ENCODE data around the gene KANK4. TPM values are rescaled to one million over a fixed set of nuclear protein-coding genes. Genes with fewer than 3 reads are reported as not detected.
A peak's percentile ranks its signal among the peaks of the same experiment; 100 is the strongest.

The KANK4 gene
- total RNA-seq, 2 experiments from 2014 or later: not detected

- Mint-ChIP-seq H3K9me3 (no peaks in the 10 kb centered on the region), H3K27ac (no peak overlapping the region), H3K36me3 (ENCODE audit: low read depth) (no peaks in the 10 kb centered on the region), H3K27me3 (no peaks in the 10 kb centered on the region), H3K4me1 (ENCODE audit: low read depth) (no peaks in the 10 kb centered on the region), H3K4me3 (no peak overlapping the region)
- TF ChIP-seq CTCF (IDR thresholded peaks at IDR 0.05): no peak
- intact Hi-C loops (cut with micrococcal nuclease): no loop called here
- ChIA-PET POLR2A (no interaction called here), CTCF (no interaction called here)
- DNase-seq: no peak
- ATAC-seq: no peak
These were observed 17.4 kb downstream of the KANK4 start for GRCh38 chr1:62301726-62302390.

GRCh38 chr1:62299426-62300200, 19.6 kb downstream of the KANK4 start:
- DNase-seq (no peak), ATAC-seq (no peak)
- Mint-ChIP-seq H3K4me1 (ENCODE audit: low read depth) (peaks cover 11% of the 10 kb centered on the region), H3K27me3 (no peaks in the 10 kb centered on the region), H3K4me3 (no peak overlapping the region), H3K27ac (no peak overlapping the region), H3K36me3 (ENCODE audit: low read depth) (no peaks in the 10 kb centered on the region), H3K9me3 (no peaks in the 10 kb centered on the region)
- intact Hi-C loops (cut with micrococcal nuclease): no loop called here
- CTCF ChIA-PET: interaction anchor here (0.6 kb wide), 1 partner anchor 44 kb away, joined by 3 read pairs; no protein-coding TSS in a partner anchor
- no peak for TF ChIP-seq CTCF (IDR thresholded peaks at IDR 0.05)
- POLR2A ChIA-PET: interaction anchor here (0.6 kb wide), 1 partner anchor 189 kb away, joined by 4 read pairs; no protein-coding TSS in a partner anchor

- intact Hi-C loops (cut with micrococcal nuclease): no loop called here
- CTCF ChIA-PET: no interaction called here
- no peak for TF ChIP-seq CTCF (IDR thresholded peaks at IDR 0.05)
- H3K36me3 Mint-ChIP-seq (ENCODE audit: low read depth): no peaks in the 10 kb centered on the region
- H3K27ac Mint-ChIP-seq: peak overlapping the region; percentile 58
- no peak for DNase-seq
- peaks cover 11% of the 10 kb centered on the region for H3K4me1 Mint-ChIP-seq (ENCODE audit: low read depth)
- H3K9me3 Mint-ChIP-seq: no peaks in the 10 kb centered on the region
- no peak overlapping the region for H3K4me3 Mint-ChIP-seq
- POLR2A ChIA-PET: no interaction called here
- peak; percentile 49 for ATAC-seq
- H3K27me3 Mint-ChIP-seq: peaks cover 1% of the 10 kb centered on the region
These were observed 23.2 kb downstream of the KANK4 start for GRCh38 chr1:62295921-62296491.

GRCh38 chr1:62294261-62294660, 25.0 kb downstream of the KANK4 start:
- no peak overlapping the region for H3K27ac Mint-ChIP-seq
- no peak overlapping the region for H3K4me3 Mint-ChIP-seq
- ChIA-PET CTCF (interaction anchor here (1.1 kb wide), 1 partner anchor 113 kb away, joined by 4 read pairs; no protein-coding TSS in a partner anchor), POLR2A (no interaction called here)
- DNase-seq: peak; percentile 31
- peak; percentile 8 for TF ChIP-seq CTCF (IDR thresholded peaks at IDR 0.05)
- intact Hi-C loops (cut with micrococcal nuclease): no loop called here
- no peaks in the 10 kb centered on the region for H3K36me3 Mint-ChIP-seq (ENCODE audit: low read depth)
- H3K4me1 Mint-ChIP-seq (ENCODE audit: low read depth): peaks cover 11% of the 10 kb centered on the region
- H3K9me3 Mint-ChIP-seq: no peaks in the 10 kb centered on the region
- peaks cover 1% of the 10 kb centered on the region for H3K27me3 Mint-ChIP-seq
- ATAC-seq: no peak

- Mint-ChIP-seq H3K9me3 (no peaks in the 10 kb centered on the region), H3K27me3 (peaks cover 8% of the 10 kb centered on the region), H3K4me1 (ENCODE audit: low read depth) (no peaks in the 10 kb centered on the region), H3K27ac (no peak overlapping the region), H3K4me3 (no peak overlapping the region), H3K36me3 (ENCODE audit: low read depth) (no peaks in the 10 kb centered on the region)
- ATAC-seq: no peak
- ChIA-PET CTCF (no interaction called here), POLR2A (no interaction called here)
- DNase-seq: no peak
- intact Hi-C loops (cut with micrococcal nuclease): no loop called here
- no peak for TF ChIP-seq CTCF (IDR thresholded peaks at IDR 0.05)
These were observed 30.6 kb downstream of the KANK4 start for GRCh38 chr1:62288662-62289061.
